Raji (cell line): ENCODE results near the gene GPR42.

Experiments
- POLR2A ChIP-seq: IDR thresholded peaks from 2 replicates; pipeline ENCODE4 v1.6.1; 2011; ENCODE audit warnings: low read depth, low read length, control low read depth; ENCODE audit not compliant: insufficient read depth

The GPR42 gene

DNA sequence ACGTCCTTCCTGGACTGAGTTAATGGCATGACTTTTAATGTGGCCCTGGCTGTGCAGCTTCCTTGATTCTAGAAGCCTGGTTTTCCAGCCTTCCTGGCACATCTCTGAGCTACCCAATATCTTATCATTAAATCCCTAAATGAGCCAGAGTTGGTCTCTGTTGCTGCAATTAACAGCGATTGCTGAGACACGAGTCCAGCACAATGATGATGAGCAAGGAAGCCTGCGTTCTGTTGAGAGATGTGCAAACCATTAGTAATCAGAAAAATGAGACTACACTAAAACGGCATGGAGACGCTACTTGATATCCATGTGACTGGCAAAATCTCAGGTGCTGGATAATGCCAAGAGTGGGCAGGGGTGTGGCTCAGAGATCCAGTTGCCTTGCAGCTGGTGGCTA lies 26.2 kb downstream of the GPR42 start:
- no peak for TF ChIP-seq POLR2A

GRCh38 chr19:35398570-35398969 lies 27.7 kb downstream of the GPR42 start:
- no peak for TF ChIP-seq POLR2A

DNA sequence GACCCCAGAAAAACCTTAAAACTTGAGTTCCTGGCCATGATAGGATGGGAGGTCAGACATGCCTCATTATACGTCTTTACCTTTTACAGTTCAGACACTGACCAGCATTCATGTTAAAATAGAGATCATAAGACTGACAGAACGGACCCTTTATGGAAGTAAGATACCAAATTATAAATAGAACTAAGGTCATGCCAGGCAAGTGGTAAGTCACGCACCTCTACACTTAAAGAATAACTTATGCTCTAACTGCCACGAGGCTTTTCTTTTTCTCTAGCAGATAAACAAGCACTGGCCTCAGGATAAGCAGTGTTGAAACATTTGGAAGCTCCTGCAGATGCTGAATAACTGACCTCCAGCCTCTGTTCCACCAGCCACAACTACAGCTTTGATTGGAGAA lies 28.4 kb downstream of the GPR42 start:
- no peak for TF ChIP-seq POLR2A

GRCh38 chr19:35399948-35400772 lies 29.3 kb downstream of the GPR42 start:
- no peak for TF ChIP-seq POLR2A

DNA sequence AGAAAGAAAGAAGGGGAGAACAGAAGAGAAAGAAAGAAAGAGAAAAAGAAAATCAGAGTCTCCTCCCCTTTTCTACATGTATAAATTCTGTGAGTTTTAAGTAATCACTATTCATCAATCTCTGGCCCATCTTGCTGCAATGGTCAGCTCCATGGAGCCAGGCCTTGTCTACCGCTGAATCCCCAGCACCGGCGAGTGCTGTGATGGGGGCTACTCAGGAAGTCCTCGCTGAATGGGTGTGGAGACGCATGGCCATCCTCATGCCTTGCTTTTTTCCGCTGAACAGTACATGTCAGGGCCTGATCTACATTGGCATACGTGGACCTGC lies 29.9 kb downstream of the GPR42 start:
- TF ChIP-seq POLR2A = no peak

DNA sequence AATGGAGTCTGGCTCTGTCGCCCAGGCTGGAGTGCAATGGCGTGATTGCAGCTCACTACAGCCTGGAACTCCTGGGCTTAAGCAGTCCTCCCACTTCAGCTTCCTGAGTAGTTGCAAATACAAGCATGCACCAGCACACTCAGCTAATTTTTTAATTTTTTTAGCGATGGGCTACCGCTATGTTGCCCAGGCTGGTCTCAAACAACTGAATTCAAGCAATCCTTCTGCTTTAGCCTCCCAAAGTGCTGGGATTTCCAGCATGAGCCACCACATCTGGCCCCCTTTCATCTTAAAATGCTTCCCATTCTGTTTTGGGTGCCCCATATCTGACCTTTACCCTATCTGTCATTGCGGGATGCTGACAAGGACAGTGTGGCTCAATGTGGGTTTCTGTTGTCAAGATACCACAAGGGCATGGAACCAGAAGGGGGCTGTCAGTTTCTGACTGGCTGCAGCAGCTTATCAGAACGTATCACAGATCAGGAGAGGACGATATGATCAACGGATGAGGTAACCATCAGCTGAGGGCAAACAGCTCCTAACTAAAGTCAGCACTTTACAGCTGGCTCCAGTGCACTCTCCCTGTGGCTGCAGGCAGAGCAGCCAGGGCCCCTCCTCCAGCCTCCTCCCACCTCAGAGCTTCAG lies 32.4 kb downstream of the GPR42 start:
- TF ChIP-seq POLR2A = no peak

DNA sequence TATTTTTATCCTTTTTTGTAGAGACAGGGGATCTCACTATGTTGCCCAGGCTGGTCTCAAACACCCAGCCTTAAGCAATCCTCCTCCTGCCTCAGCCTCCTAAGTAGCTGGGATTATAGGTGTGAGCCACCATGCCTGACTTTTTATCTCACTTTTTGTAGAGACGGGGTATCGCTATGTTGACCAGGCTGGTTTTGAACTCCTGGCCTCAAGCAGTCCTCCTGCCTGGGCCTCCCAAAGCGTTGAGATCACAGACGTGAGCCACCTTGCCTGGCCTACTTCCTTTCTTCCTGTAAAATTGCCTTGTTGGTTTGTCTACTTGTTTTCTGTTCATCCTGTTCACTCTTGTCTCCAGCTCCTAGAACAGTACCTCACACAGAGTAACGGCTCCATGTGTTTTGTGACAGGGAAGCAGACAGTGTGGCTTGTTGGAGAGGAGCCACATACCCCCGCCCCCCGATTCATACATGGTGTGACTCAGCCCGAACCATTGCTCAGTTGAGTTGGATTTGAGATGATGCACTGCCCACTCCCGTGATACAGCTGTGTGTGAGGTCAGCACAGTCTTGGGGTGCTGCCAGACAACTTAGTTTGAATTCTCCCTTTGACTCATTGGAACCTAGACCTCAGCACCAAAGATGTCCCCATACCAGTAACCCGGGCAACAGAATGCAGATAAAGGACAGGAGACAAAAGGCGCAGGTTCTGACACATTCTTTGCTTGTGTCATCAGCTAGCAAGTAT lies 34.2 kb downstream of the GPR42 start:
- TF ChIP-seq POLR2A = no peak

DNA sequence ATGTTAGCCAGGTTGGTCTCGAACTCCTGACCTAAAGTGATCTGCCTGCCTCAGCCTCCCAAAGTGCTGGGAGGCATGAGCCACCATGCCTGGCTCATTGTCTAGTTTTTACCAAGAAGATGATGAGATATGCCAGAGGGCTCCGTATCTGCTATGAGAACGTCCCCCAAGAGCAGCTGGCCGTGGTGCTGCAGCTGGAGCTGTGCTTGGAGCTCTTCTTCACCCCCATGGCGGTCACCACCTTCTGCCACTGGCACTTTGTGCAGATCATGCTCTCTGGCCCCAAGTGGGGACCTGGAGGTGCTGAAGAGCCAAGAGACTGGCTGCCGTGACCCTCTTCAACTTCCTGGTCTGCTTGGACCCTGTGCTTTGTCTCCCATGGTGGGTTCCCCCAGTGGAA lies 36.8 kb downstream of the GPR42 start:
- TF ChIP-seq POLR2A = no peak

GRCh38 chr19:35408284-35409171 lies 37.7 kb downstream of the GPR42 start:
- TF ChIP-seq POLR2A = no peak

DNA sequence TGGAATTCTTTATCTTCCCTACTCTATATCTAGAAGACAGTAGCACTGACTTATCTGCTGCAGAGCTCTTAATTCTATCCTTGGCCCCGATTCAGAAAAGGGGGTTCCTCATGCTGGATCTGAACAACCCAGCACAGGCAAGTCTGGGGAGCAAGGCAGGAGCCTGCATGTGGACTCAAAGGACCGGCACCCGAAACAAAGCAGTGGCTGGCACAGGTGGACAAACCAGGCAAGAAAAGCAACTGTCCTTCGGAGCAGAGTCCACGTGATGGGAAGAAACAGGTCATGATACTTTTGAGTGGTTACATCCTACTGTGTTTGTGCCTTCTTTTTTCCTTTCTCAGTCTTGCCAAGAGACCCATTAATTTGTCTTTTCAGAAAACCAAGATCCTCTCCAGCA lies 38.3 kb downstream of the GPR42 start:
- TF ChIP-seq POLR2A = no peak

GRCh38 chr19:35410487-35410886 lies 39.6 kb downstream of the GPR42 start:
- no peak for TF ChIP-seq POLR2A

DNA sequence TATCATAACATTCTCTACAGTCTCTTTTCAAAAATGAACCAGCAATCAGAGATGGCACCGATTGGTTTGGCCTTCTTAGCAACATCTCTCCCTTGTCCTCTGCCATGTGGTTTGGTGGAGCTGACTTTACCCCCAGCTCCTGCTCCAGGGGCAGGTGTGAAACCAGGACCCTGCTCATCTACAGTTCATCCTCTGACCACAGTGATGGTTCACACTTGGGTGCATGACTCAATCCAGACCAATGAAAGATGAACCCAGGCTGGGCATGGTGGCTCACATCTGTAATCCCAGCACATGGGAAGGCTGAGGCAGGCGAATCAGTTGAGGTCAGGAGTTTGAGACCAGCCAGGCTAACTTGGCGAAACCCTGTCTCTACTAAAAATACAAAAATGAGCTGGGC lies 43.6 kb downstream of the GPR42 start:
- no peak for TF ChIP-seq POLR2A

- no peak for TF ChIP-seq POLR2A
Observed at GRCh38 chr19:35416331-35416730, 45.5 kb downstream of the GPR42 start.

- no peak for TF ChIP-seq POLR2A
Observed at GRCh38 chr19:35417278-35417677, 46.4 kb downstream of the GPR42 start.
